GM23338 (cell line): Measurements from ENCODE around the gene OPN3.

ENCODE experiments used
- CREB1 ChIP-seq: fragments of 250-450 bp; sonication (Bioruptor Pico); IDR thresholded peaks from 2 replicates; pipeline ENCODE4 v1.5.0; 2020; ENCODE audit warnings: low read depth, mild to moderate bottlenecking, moderate library complexity
- CTCF ChIP-seq, 2 experiments: fragments of 200-600 bp in 1 of 2; sonication (generic) in 1 of 2; conservative IDR thresholded peaks; 2 replicates each; pipeline versions ENCODE4 v1.5.1 to v1.6.1; 2016 to 2017; ENCODE audit warnings: antibody characterized with exemption in 2 of 2, low read depth in 2 of 2, mild to moderate bottlenecking in 2 of 2, moderate library complexity in 1 of 2
- ETS1 ChIP-seq: IDR thresholded peaks from 2 replicates; pipeline ENCODE4 v1.6.1; 2016; ENCODE audit warnings: antibody characterized with exemption
- EZH2 ChIP-seq: fragments of 200-600 bp; sonication (generic); IDR thresholded peaks from one replicate; pipeline ENCODE4 v1.8.0; 2017; ENCODE audit warnings: antibody characterized with exemption, mild to moderate bottlenecking, low read depth; ENCODE audit not compliant: unreplicated experiment
- EZH2phosphoT487 ChIP-seq: fragments of 200-600 bp; sonication (generic); IDR thresholded peaks from one replicate; pipeline ENCODE4 v1.8.1; 2018; ENCODE audit warnings: antibody characterized with exemption; ENCODE audit not compliant: unreplicated experiment
- JUNB ChIP-seq: IDR thresholded peaks from one replicate; pipeline ENCODE4 v1.6.1; 2016; ENCODE audit warnings: antibody characterized with exemption; ENCODE audit not compliant: unreplicated experiment
- POLR2AphosphoS5 ChIP-seq: IDR thresholded peaks from 2 replicates; pipeline ENCODE4 v1.6.1; 2016; ENCODE audit warnings: antibody characterized with exemption, low read depth
- REST ChIP-seq: IDR thresholded peaks from one replicate; pipeline ENCODE4 v1.6.1; 2018; ENCODE audit warnings: antibody characterized with exemption; ENCODE audit not compliant: unreplicated experiment
- STAT1 ChIP-seq: IDR thresholded peaks from one replicate; pipeline ENCODE4 v1.6.1; 2016; ENCODE audit warnings: antibody characterized with exemption; ENCODE audit not compliant: unreplicated experiment
- ZNF114 ChIP-seq: fragments of 250-450 bp; sonication (Bioruptor Pico); IDR thresholded peaks from 2 replicates; pipeline ENCODE4 v1.5.0; 2020; ENCODE audit warnings: mild to moderate bottlenecking, moderate library complexity
- ZNF462 ChIP-seq: fragments of 250-450 bp; sonication (Bioruptor Pico); IDR thresholded peaks from 2 replicates; pipeline ENCODE4 v1.5.0; 2020; ENCODE audit warnings: mild to moderate bottlenecking, moderate library complexity

GRCh38 chr1:241654019-241654418, 13.8 kb upstream of the OPN3 start:
- TF ChIP-seq CTCF (conservative IDR thresholded peaks at IDR 0.05; ENCODE audit: low read depth in 2 of 2), result no peak
- no peak for TF ChIP-seq REST
- TF ChIP-seq POLR2AphosphoS5, result no peak
- no peak for TF ChIP-seq EZH2phosphoT487
- no peak for TF ChIP-seq JUNB
- TF ChIP-seq EZH2, result no peak
- TF ChIP-seq CREB1, result no peak
- no peak for TF ChIP-seq STAT1
- no peak for TF ChIP-seq ZNF114 (CRISPR knock-in tag)
- no peak for TF ChIP-seq ZNF462 (CRISPR knock-in tag)
- no peak for TF ChIP-seq ETS1
